A673 (cell line): ENCODE results near the gene SERINC5. TPM values are rescaled to one million over a fixed set of nuclear protein-coding genes. Genes with fewer than 3 reads are reported as not detected.

Experiments used
- BruUV-seq: library from RNA; stranded (reverse); fragments of 400-500 nt; replicated peaks from 2 replicates; lab custom pipeline; 2021; lab: Mats Ljungman, UMichigan
- CTCF ChIA-PET: fragments of 300-600 bp; sonication (Branson Sonifier 250); formaldehyde crosslinking; loops from one replicate; lab custom pipeline; 2022; ENCODE audit warnings: antibody characterized with exemption; lab: Charles Lee
- POLR2A ChIA-PET: fragments of 300-600 bp; sonication (Branson Sonifier 250); formaldehyde crosslinking; loops from one replicate; lab custom pipeline; 2022; ENCODE audit warnings: antibody characterized with exemption; ENCODE audit not compliant: low non-redundant PET; lab: Charles Lee
- DNase-seq: peaks from one replicate; pipeline ENCODE4 v3.0.0-alpha.2; 2015; ENCODE audit warnings: low spot score
- H3K27ac ChIP-seq: fragments of 200-600 bp; sonication (generic); 2 replicates; pipeline ENCODE4 v1.5.1; 2016; ENCODE audit warnings: mixed run types, low read depth, mild to moderate bottlenecking, mixed read lengths, antibody characterized with exemption, low read length; ENCODE audit not compliant: poor library complexity, severe bottlenecking
- H3K27me3 ChIP-seq: fragments of 200-600 bp; sonication (generic); replicated peaks from 2 replicates; pipeline ENCODE4 v1.6.1; 2017; ENCODE audit warnings: mixed run types, low read depth, mild to moderate bottlenecking, mixed read lengths, antibody characterized with exemption, low read length; ENCODE audit not compliant: insufficient read depth, poor library complexity
- H3K36me3 ChIP-seq: fragments of 200-600 bp; sonication (generic); 2 replicates; pipeline ENCODE4 v1.6.1; 2016; ENCODE audit warnings: mixed run types, mild to moderate bottlenecking, mixed read lengths, antibody characterized with exemption, low read length; ENCODE audit not compliant: insufficient read depth, poor library complexity, severe bottlenecking
- H3K4me1 ChIP-seq: fragments of 200-600 bp; sonication (generic); 2 replicates; pipeline ENCODE4 v1.6.1; 2017; ENCODE audit warnings: mixed run types, mild to moderate bottlenecking, mixed read lengths, antibody characterized with exemption, low read length; ENCODE audit not compliant: insufficient read depth, poor library complexity, severe bottlenecking
- H3K4me3 ChIP-seq: fragments of 200-600 bp; sonication (generic); 2 replicates; pipeline ENCODE4 v1.5.1; 2016; ENCODE audit warnings: low read depth, mixed run types, mild to moderate bottlenecking, mixed read lengths, low read length; ENCODE audit not compliant: poor library complexity, severe bottlenecking
- H3K9me3 ChIP-seq: fragments of 200-600 bp; sonication (generic); 2 replicates; pipeline ENCODE4 v1.6.1; 2016; ENCODE audit warnings: mixed run types, low read depth, mild to moderate bottlenecking, mixed read lengths, antibody characterized with exemption, low read length; ENCODE audit not compliant: poor library complexity, severe bottlenecking
- CTCF ChIP-seq: fragments of 300-800, 200-600 bp; sonication (generic); conservative IDR thresholded peaks from 2 replicates; pipeline ENCODE4 v1.5.1; 2017; ENCODE audit warnings: low read depth, mild to moderate bottlenecking, antibody characterized with exemption, low read length, moderate library complexity, mixed read lengths
- EZH2 ChIP-seq: fragments of 200-600 bp; sonication (generic); IDR thresholded peaks from 2 replicates; pipeline ENCODE4 v1.6.1; 2017; ENCODE audit warnings: borderline replicate concordance, low read depth, mild to moderate bottlenecking, mixed read lengths, antibody characterized with exemption, low read length; ENCODE audit not compliant: poor library complexity, severe bottlenecking
- intact Hi-C: fragments of 100-400 bp; cut with micrococcal nuclease; formaldehyde crosslinking; loops from one replicate; pipeline ENCODE4 v1.10.0; 2022; ENCODE audit not compliant: unreplicated experiment
- total RNA-seq: library from RNA; stranded (reverse); gene quantifications from 2 replicates; pipeline ENCODE4 v1.2.3, GENCODE V29; 2021

Gene SERINC5
- total RNA-seq, 1 experiment from 2014 or later = 20.6 TPM

- Histone ChIP-seq H3K4me3 (no peak overlapping the region), H3K27me3 (no peaks in the 10 kb centered on the region), H3K27ac (peak overlapping the region; percentile 41), H3K36me3 (peaks cover 6% of the 10 kb centered on the region), H3K9me3 (peaks cover 15% of the 10 kb centered on the region), H3K4me1 (peaks cover 31% of the 10 kb centered on the region)
- ChIA-PET POLR2A (interaction anchor here (0.6 kb wide), 1 partner anchor 171 kb away, joined by 3 read pairs; no protein-coding TSS in a partner anchor), CTCF (interaction anchor here (0.6 to 0.7 kb wide), 2 partner anchors 443 to 1213 kb away, joined by 3 to 9 read pairs; no protein-coding TSS in a partner anchor)
- BruUV-seq = no TSS peak
- DNase-seq = peak; percentile 77
- intact Hi-C loops = no loop called here
- TF ChIP-seq CTCF = no peak
- TF ChIP-seq EZH2 = no peak
Observed at GRCh38 chr5:80238097-80238496, 17.8 kb downstream of the SERINC5 start.

- peaks cover 6% of the 10 kb centered on the region for H3K36me3 ChIP-seq
- H3K27ac ChIP-seq = peak overlapping the region; percentile 24
- no peak for DNase-seq
- no peak for TF ChIP-seq EZH2
- TF ChIP-seq CTCF = no peak
- no peaks in the 10 kb centered on the region for H3K27me3 ChIP-seq
- CTCF ChIA-PET = no interaction called here
- BruUV-seq = no TSS peak
- POLR2A ChIA-PET = interaction anchor here (0.6 kb wide), 1 partner anchor 1278 kb away, joined by 3 read pairs; no protein-coding TSS in a partner anchor
- H3K4me1 ChIP-seq = peaks cover 31% of the 10 kb centered on the region
- intact Hi-C loops = no loop called here
- H3K9me3 ChIP-seq = peaks cover 9% of the 10 kb centered on the region
- no peak overlapping the region for H3K4me3 ChIP-seq
Observed at GRCh38 chr5:80237243-80237642, 18.6 kb downstream of the SERINC5 start.

- TF ChIP-seq CTCF (no peak), EZH2 (no peak)
- POLR2A ChIA-PET = no interaction called here
- CTCF ChIA-PET = no interaction called here
- H3K9me3 ChIP-seq = no peaks in the 10 kb centered on the region
- H3K27me3 ChIP-seq = no peaks in the 10 kb centered on the region
- no TSS peak for BruUV-seq
- no peak for DNase-seq
- H3K36me3 ChIP-seq = no peaks in the 10 kb centered on the region
- no peak overlapping the region for H3K27ac ChIP-seq
- peaks cover 20% of the 10 kb centered on the region for H3K4me1 ChIP-seq
- H3K4me3 ChIP-seq = no peak overlapping the region
- intact Hi-C loops = no loop called here
Observed at GRCh38 chr5:80234116-80234948, 21.5 kb downstream of the SERINC5 start.
